Retina (tissue), 1 donor: ENCODE data around the gene C5.
"Not testable (repeated sequence)": the region's sequence is repeated elsewhere in the genome, so short reads cannot be mapped to it uniquely, and the experiment has no call there.

Source experiments
- DNase-seq: peaks from one replicate; pipeline ENCODE4 v3.0.0-alpha.2; 2016

C5 gene

DNA sequence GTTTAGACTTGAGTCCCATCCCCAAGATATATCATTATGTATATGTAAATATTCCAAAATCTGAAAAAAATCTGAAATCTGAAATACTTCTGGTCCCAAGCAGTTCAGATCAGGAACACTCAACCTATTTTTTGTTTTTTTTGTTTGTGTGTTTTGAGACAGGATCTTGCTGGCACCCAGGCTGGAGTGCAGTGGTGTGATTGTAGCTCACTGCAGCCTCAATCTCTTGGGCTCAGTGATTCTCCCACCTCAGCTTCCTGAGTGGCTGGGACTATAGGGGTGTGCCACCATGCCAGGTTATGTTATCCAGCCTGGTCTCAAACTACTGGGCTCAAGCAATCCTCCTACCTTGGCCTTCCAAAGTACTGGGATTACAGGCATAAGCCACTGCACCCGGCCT, 72.8 kb downstream of the C5 start:
- no peak for DNase-seq

DNA sequence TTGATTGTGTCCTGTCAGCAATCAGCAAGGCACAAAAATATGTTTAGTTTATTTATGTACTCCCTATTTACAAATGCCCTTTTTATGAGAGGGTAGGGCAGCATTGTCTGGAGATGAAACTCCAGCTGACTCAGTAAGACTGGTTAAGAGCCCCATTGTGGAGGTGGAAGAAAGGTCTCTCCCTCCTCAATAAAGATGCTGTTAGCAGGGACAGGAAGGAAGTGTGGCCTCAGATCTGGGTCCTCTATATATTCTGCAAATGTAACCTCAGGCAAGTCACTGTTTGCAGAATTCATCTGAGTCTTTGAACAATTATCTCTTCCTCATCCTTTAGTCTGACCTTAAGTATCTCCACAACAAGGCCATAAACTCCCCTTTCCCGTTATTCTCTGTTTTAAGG, 75.2 kb downstream of the C5 start:
- DNase-seq = no peak

DNA sequence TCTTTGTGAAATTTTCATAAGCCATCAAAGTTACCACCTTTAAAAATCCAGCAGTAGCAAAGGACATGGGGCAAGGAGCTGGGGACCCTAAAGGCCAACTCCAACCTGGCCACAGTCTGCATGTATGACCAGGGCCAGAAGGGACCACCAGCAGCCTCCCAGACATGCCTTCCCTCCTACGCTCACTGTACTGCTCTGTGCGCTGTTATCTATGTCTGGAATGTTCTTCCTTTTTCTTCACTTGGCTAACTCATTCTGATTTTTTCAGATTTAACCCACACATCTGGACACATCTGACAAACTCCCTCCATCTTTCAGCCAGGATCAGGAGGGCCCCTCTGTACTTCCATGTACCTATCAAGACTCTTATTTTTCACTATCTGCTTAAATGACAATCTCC, 75.9 kb downstream of the C5 start:
- no peak for DNase-seq

DNA sequence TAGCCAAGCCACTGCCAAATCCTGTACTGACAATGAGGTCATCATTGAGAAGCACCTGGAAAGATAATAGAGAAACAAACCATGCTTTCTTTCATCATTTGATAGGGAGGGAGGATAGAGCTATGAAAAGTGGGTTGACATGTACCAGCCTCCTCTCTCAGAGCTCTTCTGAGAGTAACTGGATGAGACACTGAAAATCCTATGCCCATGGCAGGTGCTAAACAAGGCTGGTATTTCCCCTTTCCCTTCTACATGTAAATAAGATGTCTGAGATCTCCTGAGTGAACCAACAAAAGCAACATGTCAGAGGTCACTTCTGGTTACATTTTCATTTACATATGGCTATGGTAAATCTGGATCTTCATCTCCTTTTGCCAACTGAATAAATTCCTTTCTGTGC, 78.1 kb downstream of the C5 start:
- no peak for DNase-seq

DNA sequence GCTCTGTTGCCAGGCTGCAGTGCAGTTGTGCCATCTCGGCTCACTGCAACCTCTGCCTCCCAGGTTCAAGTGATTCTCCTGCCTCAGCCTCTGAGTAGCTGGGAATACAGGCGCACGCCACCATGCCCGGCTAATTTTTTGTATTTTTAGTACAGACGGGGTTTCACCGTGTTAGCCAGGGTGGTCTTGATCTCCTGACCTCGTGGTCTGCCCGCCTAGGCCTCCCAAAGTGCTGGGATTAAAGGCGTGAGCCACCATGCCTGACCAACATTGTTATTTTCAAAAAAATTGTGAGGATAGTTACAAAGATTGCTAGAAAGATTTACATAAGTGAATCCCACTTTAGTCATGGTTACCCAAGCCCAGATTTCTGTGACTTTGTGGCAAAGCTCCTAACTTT, 78.6 kb downstream of the C5 start:
- not testable (repeated sequence) for DNase-seq

DNA sequence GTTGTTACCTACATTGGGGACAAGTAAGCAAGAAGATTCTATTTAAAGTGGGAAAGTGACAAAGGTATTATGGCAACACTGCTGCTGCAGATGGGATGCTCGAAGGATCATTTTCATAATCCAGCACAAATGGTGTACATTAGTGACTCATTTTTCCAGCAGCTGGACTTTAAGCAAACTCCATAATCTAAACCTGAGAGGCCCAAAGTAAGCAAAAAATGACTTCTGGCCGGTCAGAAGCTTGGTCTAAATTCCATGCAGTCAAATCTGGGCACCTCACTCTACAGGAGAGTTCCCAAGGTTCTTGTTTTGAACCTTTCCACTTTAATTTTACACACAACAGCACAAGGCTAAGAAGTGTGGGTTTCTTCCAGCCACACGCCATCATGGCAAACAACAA, 79.8 kb downstream of the C5 start:
- no peak for DNase-seq

DNA sequence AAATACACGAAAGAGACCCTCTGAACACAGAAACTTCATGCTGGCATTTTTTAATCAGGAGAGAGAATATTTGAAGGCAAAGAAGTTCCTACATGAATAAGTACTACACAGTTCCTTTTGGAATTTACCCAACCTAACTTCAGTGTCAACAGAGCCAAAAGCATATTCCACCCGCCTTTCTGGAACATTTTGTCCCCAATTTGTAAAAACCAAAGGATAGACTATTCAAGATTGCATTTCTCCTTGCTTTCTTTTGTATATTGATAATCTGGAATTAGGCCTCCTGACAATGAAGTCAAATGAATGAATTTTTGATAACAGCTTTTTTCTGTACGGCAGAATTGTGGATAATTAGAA, 84.1 kb downstream of the C5 start:
- DNase-seq = no peak

DNA sequence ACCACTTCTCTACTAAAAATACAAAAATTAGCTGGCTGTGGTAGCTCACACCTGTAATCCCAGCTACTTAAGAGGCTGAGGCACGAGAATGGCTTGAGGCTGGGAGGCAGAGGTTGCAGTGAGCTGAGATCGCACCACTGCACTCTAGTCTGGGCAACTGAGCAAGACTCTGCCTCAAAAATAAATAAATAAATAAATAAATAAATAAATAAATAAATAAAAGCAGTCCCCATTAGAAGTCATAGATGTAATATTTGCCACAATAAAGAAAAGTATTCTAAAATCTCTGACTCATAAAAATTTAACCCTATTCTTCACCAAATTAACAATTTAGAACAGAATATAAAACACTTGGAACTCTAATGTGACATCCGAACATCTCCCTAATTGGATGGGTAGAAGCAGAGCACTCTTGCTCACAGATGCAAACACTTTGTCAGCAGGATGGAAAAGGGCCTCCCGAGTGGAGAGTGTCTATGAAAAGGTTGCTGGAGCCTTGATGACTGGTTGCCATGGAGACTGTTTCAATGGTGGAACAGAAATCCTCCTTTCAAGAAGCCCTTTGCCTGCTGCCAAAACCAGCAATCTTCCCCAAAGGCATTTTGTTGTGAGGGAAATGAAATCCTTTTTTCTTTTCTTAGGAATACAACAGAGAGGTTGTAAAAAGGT, 84.6 kb downstream of the C5 start:
- peak; percentile 66 for DNase-seq

DNA sequence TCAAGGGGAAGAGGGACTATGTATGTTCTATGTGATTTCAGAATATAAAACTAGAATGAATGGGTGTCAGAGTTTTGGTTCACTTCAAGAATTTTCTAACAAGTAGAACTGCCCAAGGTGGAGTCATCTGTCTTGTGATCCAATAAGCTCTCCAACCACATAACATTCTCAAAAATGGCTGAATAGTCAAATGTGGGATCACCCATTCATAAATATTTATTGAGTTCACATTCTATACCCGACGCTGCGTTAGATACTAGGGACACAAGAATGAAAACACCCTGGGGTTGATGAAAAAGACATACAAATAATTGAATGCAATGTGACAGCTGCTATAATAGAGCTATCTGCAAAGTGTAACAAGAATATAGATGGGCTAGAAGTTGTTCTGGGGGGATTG, 88.1 kb downstream of the C5 start:
- no peak for DNase-seq

DNA sequence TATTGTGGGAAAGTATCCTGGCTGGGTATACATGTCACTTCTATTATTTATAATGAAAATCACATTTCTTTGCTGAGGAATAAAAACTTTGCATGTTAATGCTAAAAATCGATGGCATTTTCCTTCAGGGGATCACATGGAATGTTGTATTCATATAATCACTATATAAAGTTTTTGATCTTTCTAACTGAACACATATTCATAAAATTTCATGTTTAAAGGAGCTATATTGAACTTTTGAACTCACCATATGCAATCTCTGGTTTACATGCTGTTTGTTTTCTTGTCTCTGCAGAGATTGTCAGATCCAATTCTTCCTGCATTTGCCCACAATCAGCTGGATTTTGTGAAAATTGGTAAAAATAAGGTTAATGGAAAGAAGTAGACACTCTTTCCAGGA, 90.1 kb downstream of the C5 start:
- DNase-seq = no peak

DNA sequence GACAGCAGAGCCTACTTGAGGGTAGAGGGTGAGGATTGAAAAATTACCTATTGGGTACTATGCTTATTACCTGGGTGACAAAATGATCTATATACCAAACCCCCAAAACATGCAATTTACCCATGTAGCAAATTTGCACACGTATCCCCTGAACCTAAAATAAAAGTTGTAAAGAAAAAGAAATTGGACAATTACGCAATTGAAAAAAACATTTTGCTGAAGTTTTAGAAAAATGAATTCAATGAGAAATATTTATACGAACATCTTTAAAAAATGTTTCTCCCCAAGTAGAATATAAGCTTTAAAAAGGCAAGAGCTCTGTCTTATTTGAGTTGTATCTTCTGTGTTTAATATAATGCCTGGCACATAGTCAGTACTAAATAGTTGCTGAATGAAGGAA, 93.2 kb downstream of the C5 start:
- DNase-seq = no peak

DNA sequence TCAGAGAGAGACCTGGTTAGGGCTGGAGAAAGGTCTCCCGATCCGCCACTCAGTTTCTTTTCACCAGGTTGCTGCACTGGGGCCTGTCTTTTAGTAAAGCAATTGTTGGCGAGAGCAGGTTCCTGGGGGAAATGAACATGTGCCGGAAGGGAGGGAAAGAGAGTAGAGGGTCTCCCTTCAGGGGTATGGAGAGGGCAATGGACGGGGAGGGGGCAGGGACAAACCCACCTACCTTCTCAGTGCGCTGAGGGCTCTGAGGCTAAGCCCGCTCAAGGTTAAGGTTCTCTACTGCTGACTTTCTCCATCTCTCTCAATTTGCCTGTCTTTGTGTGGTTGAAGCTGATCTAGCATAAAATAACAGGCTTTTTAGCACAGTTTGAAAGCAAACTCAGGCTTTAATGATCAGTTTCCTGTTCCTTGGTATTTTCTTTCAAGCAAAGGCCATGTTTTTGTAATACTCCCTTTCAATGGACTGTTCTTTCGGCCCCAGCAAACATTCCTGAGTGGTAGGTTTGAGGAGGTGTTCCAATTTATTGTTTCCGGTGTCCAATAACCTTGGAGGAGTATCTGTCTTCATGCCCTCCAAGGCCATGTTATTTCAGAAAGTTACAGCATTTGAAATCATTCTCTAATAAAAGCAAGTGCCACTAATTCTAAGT, 98.0 kb downstream of the C5 start:
- DNase-seq = no peak

DNA sequence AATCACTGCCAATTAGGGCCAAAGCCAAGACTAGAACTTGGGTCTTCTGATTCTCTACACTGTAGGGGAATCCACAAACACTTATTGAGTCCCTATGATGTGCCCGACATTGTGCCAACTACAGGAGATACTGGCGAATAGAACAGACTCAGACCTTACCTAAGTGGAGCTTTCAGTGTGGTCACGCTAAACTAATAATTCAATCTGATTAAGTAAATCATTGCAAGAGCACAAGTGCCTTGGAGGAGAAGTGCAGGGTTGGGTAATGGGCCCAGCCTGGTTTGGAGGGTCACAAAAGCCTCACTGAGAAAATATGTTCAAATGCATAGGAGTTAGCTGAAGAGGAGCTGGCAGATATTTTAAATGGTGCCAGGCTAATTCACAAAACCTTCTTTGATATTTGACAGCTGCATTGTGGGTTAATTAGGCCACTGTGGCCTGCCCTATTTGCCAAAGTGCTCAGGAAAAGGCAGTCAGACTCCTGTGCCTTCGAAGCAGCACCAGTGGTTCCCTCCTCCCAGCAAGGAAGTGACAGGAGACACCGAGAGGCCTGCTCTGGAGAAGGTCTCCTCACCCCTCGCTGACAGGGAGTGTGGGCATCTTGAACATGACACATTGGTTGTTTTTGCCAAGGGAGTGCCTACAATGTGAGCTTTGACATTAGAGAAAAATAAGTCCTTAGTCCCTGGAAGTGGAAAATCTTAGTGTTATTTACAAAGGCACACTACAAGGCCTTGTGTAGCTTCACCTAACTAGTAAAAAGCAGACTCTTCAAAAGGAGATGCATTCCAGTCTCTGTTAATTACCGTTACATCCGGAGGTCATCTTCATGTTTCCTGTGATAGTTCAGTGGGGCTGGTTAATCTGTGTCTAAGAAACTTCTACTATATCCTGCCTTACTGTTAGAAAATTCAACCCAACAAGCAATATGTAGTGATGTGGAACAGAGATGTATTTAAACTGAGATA, 99.4 kb downstream of the C5 start:
- peak; percentile 22 for DNase-seq

DNA sequence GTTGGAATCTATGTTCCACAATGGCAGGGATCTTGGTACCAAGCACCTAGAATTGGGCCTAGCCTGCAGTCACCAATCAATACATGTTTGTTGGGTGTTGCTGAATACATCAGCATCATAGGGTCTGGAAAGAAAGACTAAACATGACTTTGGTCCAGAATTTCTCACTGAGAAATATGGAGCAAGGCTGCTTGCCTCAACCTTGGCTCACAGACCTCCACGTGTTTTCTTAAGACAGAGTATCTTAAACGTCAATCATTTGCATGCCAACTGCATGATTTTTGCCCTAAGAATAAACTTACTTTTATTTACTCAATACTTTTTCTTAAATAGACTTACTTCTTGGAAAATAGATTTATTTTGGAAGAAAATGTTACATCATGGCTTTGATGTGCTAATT, 100.8 kb downstream of the C5 start:
- no peak for DNase-seq

DNA sequence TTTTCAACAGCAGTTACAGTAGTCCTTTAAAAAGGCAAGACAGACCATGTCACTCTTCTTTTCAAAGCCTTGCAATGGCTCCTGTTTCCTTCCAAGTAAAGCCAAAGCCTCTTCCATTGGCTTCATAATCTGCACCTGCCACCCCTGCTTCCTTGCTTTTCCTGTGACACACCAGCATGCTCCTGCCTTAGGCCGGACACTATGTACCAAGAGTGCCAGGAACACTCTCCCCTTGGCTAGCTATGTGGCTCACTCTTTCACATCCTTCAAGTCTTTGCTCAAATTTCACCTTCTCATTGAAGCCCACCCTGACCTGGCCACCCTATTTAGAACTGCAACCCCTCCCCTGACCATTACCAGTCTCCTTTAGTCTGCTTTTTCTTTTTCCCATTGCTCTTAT, 101.3 kb downstream of the C5 start:
- DNase-seq = no peak

DNA sequence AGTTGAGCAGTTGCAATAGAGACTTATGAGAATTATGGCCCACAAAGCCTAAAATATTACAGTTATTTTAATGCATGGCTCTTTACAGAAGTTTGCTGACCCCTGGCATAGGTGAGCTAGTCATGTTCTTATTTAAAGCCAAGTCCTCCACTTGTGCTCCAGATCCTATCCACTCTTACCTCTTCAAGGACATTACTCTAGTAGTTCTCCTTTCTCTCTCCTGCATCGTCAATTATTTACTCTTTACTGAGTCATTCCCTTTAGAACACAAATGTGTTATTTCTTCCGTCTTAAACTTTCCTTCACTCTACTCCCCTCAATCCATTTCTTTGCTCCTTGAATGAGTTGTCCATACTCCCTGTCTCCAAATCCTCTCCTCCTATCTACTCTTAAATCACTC, 102.9 kb downstream of the C5 start:
- DNase-seq = no peak

DNA sequence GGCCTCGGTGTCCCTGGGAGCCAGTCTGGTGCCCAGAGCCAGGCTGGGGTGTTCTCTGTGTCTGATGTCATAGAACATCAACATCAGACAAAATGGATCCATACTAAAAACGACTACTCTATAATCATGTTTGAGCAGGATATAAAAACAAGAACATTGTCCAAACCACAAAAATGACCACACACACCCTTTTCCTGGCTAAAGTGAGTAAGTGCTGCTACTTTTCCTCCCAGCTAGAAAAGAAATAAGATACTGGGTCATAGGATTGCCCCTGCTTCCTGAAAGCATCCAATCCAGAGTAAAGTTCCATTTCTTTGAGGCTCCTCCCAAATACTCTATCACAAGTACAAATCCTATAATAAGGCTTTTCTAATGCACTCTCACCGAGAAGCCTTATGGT, 103.8 kb downstream of the C5 start:
- no peak for DNase-seq

DNA sequence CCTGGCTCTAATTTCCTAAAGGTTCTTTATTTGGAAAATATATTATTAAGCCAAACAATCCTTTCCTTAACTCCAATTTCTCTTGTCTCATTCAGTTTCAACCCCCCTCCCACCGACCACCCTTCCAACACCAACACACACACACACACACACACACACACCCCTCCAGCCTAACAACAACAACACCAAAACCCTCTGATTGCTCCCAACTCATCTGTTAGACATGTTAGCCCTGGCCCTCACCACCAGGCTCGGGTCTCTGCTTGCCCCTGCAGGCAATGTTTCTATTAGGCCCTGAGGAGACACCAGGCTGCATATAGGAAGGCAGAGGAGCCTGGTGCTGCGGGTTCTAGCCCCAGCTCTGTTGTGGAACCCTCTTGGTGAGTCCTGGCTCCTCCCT, 105.1 kb downstream of the C5 start:
- no peak for DNase-seq

DNA sequence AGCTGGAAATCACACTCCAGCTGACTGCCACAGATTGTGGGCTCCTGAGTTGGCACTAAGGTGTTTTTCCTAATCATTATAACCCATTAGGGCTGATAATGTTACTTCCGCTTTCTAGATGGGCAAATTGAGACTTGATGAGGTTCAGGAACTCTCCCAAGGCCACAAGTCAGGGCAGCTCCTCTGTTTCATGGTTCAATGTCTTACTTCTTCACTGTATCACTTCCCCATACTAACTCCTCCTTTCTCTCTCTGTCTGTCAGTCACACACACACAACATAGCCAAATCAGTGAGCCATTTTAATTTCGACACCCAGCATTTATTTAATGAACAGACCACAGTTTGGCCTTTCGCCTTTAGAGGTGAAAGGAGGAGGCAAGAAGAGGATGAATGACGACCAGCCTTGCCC, 105.6 kb downstream of the C5 start:
- DNase-seq = no peak

DNA sequence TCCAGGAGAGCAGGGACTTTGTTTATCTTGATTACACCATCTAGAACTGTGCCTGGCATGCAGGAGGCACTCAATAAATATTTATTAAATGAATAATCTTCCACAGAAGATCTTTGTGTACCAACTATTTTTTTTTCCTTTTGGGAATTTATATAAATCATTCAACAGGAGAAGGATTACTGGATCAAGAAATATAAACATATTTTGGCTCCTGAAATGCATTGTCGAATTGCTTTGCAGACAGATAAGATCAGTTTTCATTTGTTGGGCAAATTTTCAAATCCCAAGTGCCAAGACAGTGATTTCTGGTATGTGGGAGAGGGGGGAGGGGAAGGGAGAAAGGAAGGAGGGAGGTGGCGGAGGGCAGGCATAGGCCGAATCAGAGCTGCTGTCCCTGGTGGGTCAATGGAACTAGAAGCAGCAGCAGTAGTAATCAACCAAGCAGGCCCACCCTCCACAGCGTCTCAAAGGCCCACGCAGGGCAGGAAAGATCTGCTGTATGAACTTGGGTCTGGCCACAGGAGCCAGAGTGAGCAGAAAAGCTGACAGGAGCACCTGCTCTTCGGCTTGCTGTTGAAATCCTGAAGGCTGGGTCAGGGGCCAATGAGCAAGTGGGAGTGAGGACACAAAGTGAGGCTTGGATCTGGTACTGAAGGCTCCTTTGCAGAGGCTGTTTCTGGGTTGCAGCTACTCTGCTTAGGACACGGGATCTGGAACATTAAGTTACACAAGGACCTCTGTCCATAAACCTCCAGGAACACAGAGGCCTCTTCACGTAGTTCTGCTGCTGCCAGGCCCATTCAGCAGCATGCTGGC, 107.7 kb downstream of the C5 start:
- no peak for DNase-seq

DNA sequence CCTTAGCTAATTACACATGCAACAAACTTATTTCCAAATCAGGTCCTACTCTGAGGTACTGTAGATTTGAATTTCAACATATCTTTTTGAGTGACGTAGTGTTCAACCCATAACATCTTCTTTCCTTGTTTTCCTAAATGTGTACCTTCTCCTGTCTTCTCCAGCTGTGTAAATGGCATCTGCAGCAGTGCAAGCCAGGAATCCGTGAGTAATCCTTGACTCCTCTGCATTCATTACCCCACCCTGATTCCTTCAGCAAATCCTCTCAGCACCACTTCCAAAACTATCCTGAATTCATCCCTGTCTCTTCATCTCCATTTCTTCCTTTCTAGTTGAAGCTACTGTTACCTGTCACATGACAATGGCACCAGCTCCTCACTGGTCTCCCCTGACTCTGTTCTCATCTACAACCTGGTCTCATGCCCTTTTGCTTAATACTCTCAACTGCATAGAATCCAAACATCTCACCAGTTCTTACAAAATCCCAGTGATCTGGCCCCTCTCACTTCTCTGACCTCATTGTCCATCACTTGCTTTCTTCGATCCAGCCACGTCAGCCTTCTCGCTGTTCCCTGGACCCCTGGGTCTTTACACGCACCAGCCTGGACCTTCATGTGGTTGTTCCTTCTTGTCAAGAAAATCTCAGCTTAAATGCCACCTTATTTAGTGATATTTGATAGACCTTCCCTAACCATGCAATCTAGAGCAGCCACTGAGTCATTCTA, 108.9 kb downstream of the C5 start:
- DNase-seq = no peak

DNA sequence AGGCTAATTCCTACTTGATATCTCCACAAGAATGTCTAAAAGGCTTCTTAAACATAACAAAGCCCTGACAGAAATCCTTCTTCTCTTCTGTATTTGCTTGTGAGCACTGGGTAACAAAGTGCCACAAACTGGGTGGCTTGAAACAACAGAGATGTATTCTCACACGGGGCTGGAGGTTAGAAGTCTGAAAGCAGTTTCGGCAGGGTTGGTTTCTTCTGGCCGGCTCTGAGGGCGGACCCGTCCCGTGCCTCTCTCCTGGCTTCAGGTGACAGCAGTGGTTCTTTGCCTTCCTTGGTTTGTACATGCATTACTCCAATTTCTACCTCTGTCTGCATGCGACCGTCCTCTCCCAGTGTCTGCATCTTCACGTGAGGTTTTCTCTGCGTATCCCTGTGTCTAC, 109.5 kb downstream of the C5 start:
- no peak for DNase-seq
